Heart left ventricle (tissue), 16 donors: ENCODE data around the gene SIDT2. TPM values are rescaled to one million over a fixed set of nuclear protein-coding genes. Genes with fewer than 3 reads are reported as not detected.

Experiments
- ATAC-seq, 4 donors: fragments of 200-7000 bp; cut with Tn5 transposase; one replicate each; pipeline ENCODE4 v1.9.1; 2020 to 2022; ENCODE audit warnings: moderate library complexity in 4 of 4, mild to moderate bottlenecking in 3 of 4, moderate number of reproducible peaks in 1 of 4
- DNase-seq, 5 donors: peaks; one replicate each; pipeline ENCODE4 v3.0.0-alpha.2; 2020
- H3K27ac ChIP-seq, 12 donors: fragments of 200-600 bp; sonication (generic) in 4 of 12; one replicate each; pipeline versions ENCODE4 v1.5.0 to v1.8.0; 2016 to 2022; ENCODE audit warnings: mild to moderate bottlenecking in 2 of 12
- H3K27me3 ChIP-seq, 9 donors: fragments of 200-600 bp; sonication (generic) in 2 of 9; one replicate each; pipeline versions ENCODE4 v1.5.1 to v1.8.0; 2016 to 2022; ENCODE audit warnings: mild to moderate bottlenecking in 3 of 9
- H3K36me3 ChIP-seq, 9 donors: fragments of 200-600 bp; sonication (generic) in 2 of 9; one replicate each; pipeline versions ENCODE4 v1.5.0 to v1.8.0; 2018 to 2022; ENCODE audit warnings: mild to moderate bottlenecking in 2 of 9
- H3K4me1 ChIP-seq, 12 donors: fragments of 200-600 bp; sonication (generic) in 4 of 12; one replicate each; pipeline versions ENCODE4 v1.5.0 to v1.8.0; 2016 to 2022; ENCODE audit warnings: mild to moderate bottlenecking in 3 of 12
- H3K4me3 ChIP-seq, 12 donors: fragments of 200-600 bp; sonication (generic) in 4 of 12; one replicate each; pipeline versions ENCODE4 v1.5.0 to v1.8.0; 2017 to 2022; ENCODE audit warnings: mild to moderate bottlenecking in 9 of 12, moderate library complexity in 4 of 12
- H3K9me3 ChIP-seq, 12 donors: fragments of 200-600 bp; sonication (generic) in 4 of 12; one replicate each; pipeline versions ENCODE4 v1.5.0 to v1.8.0; 2016 to 2022; ENCODE audit warnings: mild to moderate bottlenecking in 1 of 12
- CTCF ChIP-seq, 12 donors: fragments of 200-600 bp; sonication (generic) in 4 of 12; IDR thresholded peaks; one replicate each; pipeline versions ENCODE4 v1.5.0 to v1.8.0; 2018 to 2022; ENCODE audit warnings: antibody characterized with exemption in 12 of 12, mild to moderate bottlenecking in 5 of 12
- POLR2A ChIP-seq, 2 donors: fragments of 450-650 bp; IDR thresholded peaks; one replicate each; pipeline ENCODE4 v1.6.1; 2017; ENCODE audit warnings: antibody characterized with exemption in 2 of 2, mild to moderate bottlenecking in 2 of 2, moderate library complexity in 2 of 2
- WGBS, 4 donors: extraction: QIAGEN DNeasy Blood & Tissue Kit in 2 of 4; methylation state at CpG; one replicate each; pipeline versions ENCODE4 v1.1.5 to v1.1.7; 2013 to 2018; 5-methylcytosine and 5-hydroxymethylcytosine counted together
- intact Hi-C, 10 donors: fragments of 100-400 bp; cut with DNase I; formaldehyde crosslinking; loops; one replicate each; pipeline versions ENCODE4 v1.11.1 to v1.14.2; 2022
- polyA plus RNA-seq, 2 donors: library from polyadenylated mRNA; stranded (reverse); fragments of 200-250 nt; gene quantifications; one replicate each; pipeline ENCODE4 v1.2.3, GENCODE V29; 2013
- total RNA-seq, 9 donors: library from RNA; depleted of rRNA in 2 of 9; stranded (reverse); fragments of >200 nt in 2 of 9; fragmentation: NEBNext Ultra II Directional in 3 of 9; extraction: Animal tissue kit (Norgen Biotek cat#: 25700) in 3 of 9; gene quantifications; one replicate each; pipeline versions ENCODE4 v1.1.0 to v1.2.4, GENCODE V29; 2016 to 2023
- donor health status: ischemic (EF 13 %, LVEDD 7.1; RV severe dilation, severe dysfunction).
- donor health status: healthy with polysubstance abuse.
- donor health status: DM: no; HTN: yes; CAD: no.
- donor health status: DM: no; HTN: no; CAD: no.
- donor health status: ischemic (EF 25% LVEDD 6.9; RV normal size, moderate dysfunction).
- donor health status: ischemic (EF 25% LVEDD 5.7; RV mildly dilated, moderate dysfunction).
- donor health status: healthy.
- donor health status: DM: yes; HTN: yes; CAD: no.
- donor health status: ischemic (EF 35%, LVEDD 5.7; RV mildly dilated, moderate dysfunction).
- donor health status: nonischemic (EF 11% LVEDD 7.7; RV severe dilation, severe dysfunction).
- donor health status: DM: yes; HTN: yes; CAD: no.
- donor health status: PGD.
- donor health status: ischemic (EF 29% LVEDD 5.4; RV normal size, mild dysfunction).
- donor health status: nonischemic (EF 23%, LVEDD 6.1; RV moderate dilation, normal function).

The SIDT2 gene
- total and polyA plus RNA-seq, 11 donors = 13.9 to 45.5 (median 19.3) TPM

- DNase-seq (peak in 2 of 5 donors; percentile 54 to 64), ATAC-seq (peak in 3 of 4 donors; percentile 22 to 32 (median 31))
- H3K4me3 ChIP-seq = peak overlapping the region; percentile 78 to 99 (median 93)
- peak overlapping the region; percentile 91 to 100 (median 98) for H3K27ac ChIP-seq
- 0 to 2% (median 1%) methylated on average over 17 to 27 of the region's 27 CpGs for WGBS, 4 donors
- no peaks in the 10 kb centered on the region for H3K9me3 ChIP-seq
- intact Hi-C loops = loop anchor here in 4 of 10 donors (2.0 to 10.0 kb wide), 6 partner anchors 54 to 448 kb away; partner anchors contain the start of genes BACE1 (in 1 of the 4), CEP164 (in 1 of the 4), PAFAH1B2 (in 1 of the 4) and SIDT2 (in 1 of the 4)
- H3K36me3 ChIP-seq = peaks cover 0 to 43% (median 26%) of the 10 kb centered on the region in 9 donors
- TF ChIP-seq CTCF (IDR thresholded peaks at IDR 0.05) (no peak), POLR2A (IDR thresholded peaks at IDR 0.05) (no peak)
- peaks cover 2 to 38% (median 25%) of the 10 kb centered on the region in 12 donors for H3K4me1 ChIP-seq
- no peaks in the 10 kb centered on the region for H3K27me3 ChIP-seq
These were observed 54.4 kb downstream of the SIDT2 start for GRCh38 chr11:117232911-117233409.

- ATAC-seq (no peak), DNase-seq (no peak)
- WGBS, 4 donors = 93 to 94% (median 94%) methylated on average over 5 of the region's 5 CpGs
- Histone ChIP-seq H3K4me1 (peaks cover 0 to 14% (median 10%) of the 10 kb centered on the region in 12 donors), H3K9me3 (no peaks in the 10 kb centered on the region), H3K36me3 (peaks cover 0 to 70% (median 53%) of the 10 kb centered on the region in 9 donors), H3K27me3 (no peaks in the 10 kb centered on the region), H3K4me3 (no peak overlapping the region), H3K27ac (no peak overlapping the region)
- intact Hi-C loops = loop anchor here in 2 of 10 donors (10.0 kb wide), 2 partner anchors 363 to 453 kb away; partner anchors contain the start of gene ZPR1 (in 1 of the 2)
- TF ChIP-seq POLR2A (IDR thresholded peaks at IDR 0.05) (no peak), CTCF (IDR thresholded peaks at IDR 0.05) (no peak)
These were observed 59.7 kb downstream of the SIDT2 start for GRCh38 chr11:117238221-117238620.

- Histone ChIP-seq H3K4me3 (no peak overlapping the region), H3K36me3 (peaks cover 0 to 81% (median 63%) of the 10 kb centered on the region in 9 donors), H3K27me3 (no peaks in the 10 kb centered on the region), H3K9me3 (no peaks in the 10 kb centered on the region), H3K4me1 (peaks cover 0 to 3% (median under 1%) of the 10 kb centered on the region in 12 donors), H3K27ac (no peak overlapping the region)
- no peak for ATAC-seq
- TF ChIP-seq CTCF (IDR thresholded peaks at IDR 0.05) = no peak
- intact Hi-C loops = loop anchor here in 2 of 10 donors (10.0 kb wide), 2 partner anchors 364 to 454 kb away; partner anchors contain the start of gene ZPR1 (in 1 of the 2)
- DNase-seq = no peak
- 83 to 91% (median 87%) methylated on average over 6 of the region's 6 CpGs for WGBS, 4 donors
These were observed 60.8 kb downstream of the SIDT2 start for GRCh38 chr11:117239295-117239694.

Other genes with a start within 250 kb of the SIDT2 start
- gene SIK3, start 80.3 kb upstream of the SIDT2 start, total RNA-seq = 10 to 100 TPM; 25.7 to 67.4 (median 39.0) TPM
- gene SIK3, start 80.3 kb upstream of the SIDT2 start, polyA plus RNA-seq = 10 to 100 TPM; 11.8 to 27.4 TPM
- 10 to 100 TPM; 46.8 to 81.1 (median 68.8) TPM for gene PAFAH1B2, start 34.5 kb upstream of the SIDT2 start, total RNA-seq
- 10 to 100 TPM; 16.7 to 33.3 TPM for gene PAFAH1B2, start 34.5 kb upstream of the SIDT2 start, polyA plus RNA-seq
- 100 to 1,000 TPM in 7 of 9 donors, 10 to 100 TPM in 2; 63.7 to 338 (median 173) TPM for gene TAGLN, start 20.6 kb downstream of the SIDT2 start, total RNA-seq
- 100 to 1,000 TPM; 319 to 399 TPM for gene TAGLN, start 20.6 kb downstream of the SIDT2 start, polyA plus RNA-seq
- 10 to 100 TPM; 16.9 to 43.4 (median 25.5) TPM for gene PCSK7, start 53.3 kb downstream of the SIDT2 start, total RNA-seq
- 10 to 100 TPM; 27.8 to 34.6 TPM for gene PCSK7, start 53.3 kb downstream of the SIDT2 start, polyA plus RNA-seq
- 10 to 100 TPM; 16.1 to 31.9 (median 23.4) TPM for gene RNF214, start 53.9 kb downstream of the SIDT2 start, total RNA-seq
- gene RNF214, start 53.9 kb downstream of the SIDT2 start, polyA plus RNA-seq = 10 to 100 TPM in 1 of 2 donors, 1 to 10 TPM in 1; 8.0 to 12.9 TPM
- gene BACE1-AS, start 112.6 kb downstream of the SIDT2 start, total RNA-seq = 10 to 100 TPM in 5 of 9 donors, 1 to 10 TPM in 4; 5.8 to 16.6 (median 10.8) TPM
- 1 to 10 TPM; 4.2 to 9.8 TPM for gene BACE1-AS, start 112.6 kb downstream of the SIDT2 start, polyA plus RNA-seq
- gene BACE1, start 137.5 kb downstream of the SIDT2 start, total RNA-seq = 10 to 100 TPM; 12.7 to 21.4 (median 17.3) TPM
- 10 to 100 TPM in 1 of 2 donors, 1 to 10 TPM in 1; 3.8 to 12.4 TPM for gene BACE1, start 137.5 kb downstream of the SIDT2 start, polyA plus RNA-seq
- gene CEP164, start 149.1 kb downstream of the SIDT2 start, total RNA-seq = 10 to 100 TPM in 2 of 9 donors, 1 to 10 TPM in 7; 2.6 to 15.4 (median 7.3) TPM
- 1 to 10 TPM; 5.4 to 6.6 TPM for gene CEP164, start 149.1 kb downstream of the SIDT2 start, polyA plus RNA-seq